Measurements from ENCODE around the gene MYOZ3. TPM values are rescaled to one million over a fixed set of nuclear protein-coding genes. Genes with fewer than 3 reads are reported as not detected.
A peak's percentile ranks its signal among the peaks of the same experiment; 100 is the strongest.

Gene MYOZ3
- total RNA-seq, 2 donors from 2014 or later = not detected

- no peaks in the 10 kb centered on the region for H3K9me3 ChIP-seq (ENCODE audit: control insufficient read depth, low read length, poor library complexity, severe bottlenecking)
- DNase-seq (no peak), ATAC-seq (no peak)
- no peaks in the 10 kb centered on the region for H3K36me3 Mint-ChIP-seq (ENCODE audit: low read depth)
- H3K27me3 Mint-ChIP-seq = no peaks in the 10 kb centered on the region
- peak overlapping the region; percentile 79 for H3K27ac Mint-ChIP-seq
- H3K4me1 Mint-ChIP-seq = peaks cover 5% of the 10 kb centered on the region
- no peak overlapping the region for H3K4me3 Mint-ChIP-seq
Observed at GRCh38 chr5:150651924-150652671, 9.0 kb upstream of the MYOZ3 start.

DNA sequence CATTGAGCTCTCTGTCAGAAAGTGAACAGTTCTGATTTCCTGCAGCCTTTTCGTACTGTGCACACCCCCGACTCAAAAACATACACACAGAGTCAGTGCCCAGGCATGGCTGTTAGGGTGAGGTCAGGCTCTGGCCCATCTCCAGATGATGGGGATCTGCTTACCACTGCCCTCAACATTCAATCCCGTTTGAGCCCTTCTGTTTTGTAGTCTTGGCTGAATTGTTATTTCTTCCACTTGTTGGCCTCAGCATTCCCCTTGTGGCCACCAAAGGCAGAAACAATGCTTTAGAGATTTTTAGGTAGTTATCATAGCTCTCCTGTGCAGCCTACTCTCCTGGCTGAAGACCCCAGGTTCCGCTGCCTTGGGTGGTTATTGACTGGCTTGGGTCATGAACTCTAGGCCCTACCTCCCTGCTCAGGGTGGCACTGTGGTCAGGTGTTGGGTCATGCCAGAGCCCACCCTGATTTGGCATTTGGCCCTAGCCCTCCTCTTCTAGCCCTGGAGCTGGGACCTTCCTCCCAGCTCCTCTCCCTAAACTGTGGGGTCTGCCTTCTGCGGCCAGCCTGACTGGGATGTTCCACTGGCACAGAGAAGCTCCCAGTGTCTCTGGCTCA is 7.8 kb upstream of the MYOZ3 start:
- H3K9me3 ChIP-seq (ENCODE audit: control insufficient read depth, low read length, poor library complexity, severe bottlenecking) = no peaks in the 10 kb centered on the region
- no peak for ATAC-seq
- Mint-ChIP-seq H3K4me1 (peaks cover 13% of the 10 kb centered on the region), H3K27me3 (no peaks in the 10 kb centered on the region), H3K4me3 (no peak overlapping the region), H3K27ac (no peak overlapping the region), H3K36me3 (ENCODE audit: low read depth) (no peaks in the 10 kb centered on the region)
- no peak for DNase-seq

GRCh38 chr5:150653762-150654556 is 7.1 kb upstream of the MYOZ3 start:
- Mint-ChIP-seq H3K27ac (peak overlapping the region; percentile 37), H3K4me3 (no peak overlapping the region), H3K36me3 (ENCODE audit: low read depth) (no peaks in the 10 kb centered on the region), H3K27me3 (no peaks in the 10 kb centered on the region), H3K4me1 (peaks cover 13% of the 10 kb centered on the region)
- DNase-seq = no peak
- no peak for ATAC-seq
- H3K9me3 ChIP-seq (ENCODE audit: control insufficient read depth, low read length, poor library complexity, severe bottlenecking) = no peaks in the 10 kb centered on the region

- Mint-ChIP-seq H3K27me3 (peaks cover 4% of the 10 kb centered on the region), H3K36me3 (ENCODE audit: low read depth) (no peaks in the 10 kb centered on the region), H3K4me3 (peak overlapping the region; percentile 12), H3K27ac (peak overlapping the region; percentile 62), H3K4me1 (peaks cover 13% of the 10 kb centered on the region)
- H3K9me3 ChIP-seq (ENCODE audit: control insufficient read depth, low read length, poor library complexity, severe bottlenecking) = no peaks in the 10 kb centered on the region
- DNase-seq (no peak), ATAC-seq (no peak)
Observed at GRCh38 chr5:150655221-150655620, 5.8 kb upstream of the MYOZ3 start.

DNA sequence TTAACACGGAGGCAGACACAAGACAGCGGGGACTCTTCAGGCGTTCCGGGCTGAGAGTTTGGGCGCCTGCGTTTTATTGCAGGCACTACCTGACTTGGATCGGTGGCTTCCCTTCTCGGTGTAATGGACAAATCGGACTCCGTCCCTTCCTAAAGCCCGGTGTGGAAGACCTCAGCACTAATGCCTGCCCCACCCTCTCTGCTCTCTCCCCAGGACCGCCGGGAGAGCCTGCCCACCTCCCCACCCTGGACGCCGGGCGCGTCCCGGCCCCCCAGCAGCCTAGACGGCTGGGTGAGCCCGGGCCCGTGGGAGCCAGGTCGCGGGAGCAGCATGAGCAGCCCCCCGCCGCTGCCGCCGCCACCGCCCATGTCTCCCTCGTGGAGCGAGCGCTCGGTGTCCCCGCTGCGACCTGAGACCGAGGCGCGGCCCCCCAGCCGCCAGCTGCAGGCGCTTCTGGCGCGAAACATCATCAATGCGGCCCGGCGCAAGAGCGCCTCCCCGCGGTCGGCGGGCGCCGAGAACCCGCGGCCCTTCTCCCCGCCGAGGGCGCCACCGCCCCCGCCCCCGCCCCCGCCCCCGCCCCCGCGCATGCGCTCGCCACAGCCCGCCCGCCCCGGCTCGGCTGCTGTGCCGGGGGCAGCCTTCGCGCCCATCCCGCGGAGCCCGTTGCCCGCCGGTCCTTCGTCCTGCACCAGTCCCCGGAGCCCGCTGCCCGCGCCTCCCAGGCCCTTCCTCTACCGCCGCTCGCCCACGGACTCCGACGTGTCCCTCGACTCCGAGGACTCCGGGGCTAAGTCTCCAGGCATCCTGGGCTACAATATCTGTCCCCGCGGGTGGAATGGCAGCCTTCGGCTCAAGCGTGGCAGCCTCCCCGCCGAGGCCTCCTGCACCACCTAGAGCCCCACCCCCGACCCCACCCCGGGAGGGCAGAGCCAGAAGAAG is 4.6 kb upstream of the MYOZ3 start:
- Mint-ChIP-seq H3K36me3 (ENCODE audit: low read depth) (no peaks in the 10 kb centered on the region), H3K27ac (no peak overlapping the region), H3K4me3 (peak overlapping the region; percentile 86), H3K27me3 (peaks cover 11% of the 10 kb centered on the region), H3K4me1 (peaks cover 13% of the 10 kb centered on the region)
- DNase-seq = peak; percentile 81 to 82 (median 82)
- no peaks in the 10 kb centered on the region for H3K9me3 ChIP-seq (ENCODE audit: control insufficient read depth, low read length, poor library complexity, severe bottlenecking)
- peak; percentile 93 for ATAC-seq

DNA sequence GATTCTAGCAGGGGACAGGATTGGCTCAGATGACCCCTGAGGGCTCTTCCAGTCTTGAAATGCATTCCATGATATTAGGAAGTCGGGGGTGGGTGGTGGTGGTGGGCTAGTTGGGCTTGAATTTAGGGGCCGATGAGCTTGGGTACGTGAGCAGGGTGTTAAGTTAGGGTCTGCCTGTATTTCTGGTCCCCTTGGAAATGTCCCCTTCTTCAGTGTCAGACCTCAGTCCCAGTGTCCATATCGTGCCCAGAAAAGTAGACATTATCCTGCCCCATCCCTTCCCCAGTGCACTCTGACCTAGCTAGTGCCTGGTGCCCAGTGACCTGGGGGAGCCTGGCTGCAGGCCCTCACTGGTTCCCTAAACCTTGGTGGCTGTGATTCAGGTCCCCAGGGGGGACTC is 2.9 kb upstream of the MYOZ3 start:
- Mint-ChIP-seq H3K4me1 (peaks cover 13% of the 10 kb centered on the region), H3K27ac (peak overlapping the region; percentile 69), H3K27me3 (peaks cover 20% of the 10 kb centered on the region), H3K4me3 (peak overlapping the region; percentile 83), H3K36me3 (ENCODE audit: low read depth) (no peaks in the 10 kb centered on the region)
- ATAC-seq (no peak), DNase-seq (no peak)
- no peaks in the 10 kb centered on the region for H3K9me3 ChIP-seq (ENCODE audit: control insufficient read depth, low read length, poor library complexity, severe bottlenecking)

- Mint-ChIP-seq H3K4me1 (peaks cover 13% of the 10 kb centered on the region), H3K36me3 (ENCODE audit: low read depth) (no peaks in the 10 kb centered on the region), H3K27me3 (peaks cover 22% of the 10 kb centered on the region), H3K4me3 (no peak overlapping the region), H3K27ac (no peak overlapping the region)
- no peaks in the 10 kb centered on the region for H3K9me3 ChIP-seq (ENCODE audit: control insufficient read depth, low read length, poor library complexity, severe bottlenecking)
- ATAC-seq (no peak), DNase-seq (no peak)
Observed at GRCh38 chr5:150658699-150659265, 2.3 kb upstream of the MYOZ3 start.

GRCh38 chr5:150659360-150660107 is 1.5 kb upstream of the MYOZ3 start:
- no peaks in the 10 kb centered on the region for H3K36me3 Mint-ChIP-seq (ENCODE audit: low read depth)
- no peak overlapping the region for H3K4me3 Mint-ChIP-seq
- no peak for DNase-seq
- H3K27ac Mint-ChIP-seq = peak overlapping the region; percentile 21
- H3K9me3 ChIP-seq (ENCODE audit: control insufficient read depth, low read length, poor library complexity, severe bottlenecking) = no peaks in the 10 kb centered on the region
- ATAC-seq = no peak
- peaks cover 22% of the 10 kb centered on the region for H3K27me3 Mint-ChIP-seq
- peaks cover 11% of the 10 kb centered on the region for H3K4me1 Mint-ChIP-seq

GRCh38 chr5:150660108-150660831 is 781 bp upstream of the MYOZ3 start:
- no peak for ATAC-seq
- H3K27ac Mint-ChIP-seq = peak overlapping the region; percentile 21
- peaks cover 28% of the 10 kb centered on the region for H3K27me3 Mint-ChIP-seq
- H3K9me3 ChIP-seq (ENCODE audit: control insufficient read depth, low read length, poor library complexity, severe bottlenecking) = no peaks in the 10 kb centered on the region
- H3K4me3 Mint-ChIP-seq = peak overlapping the region; percentile 12
- DNase-seq = no peak
- peaks cover 11% of the 10 kb centered on the region for H3K4me1 Mint-ChIP-seq
- H3K36me3 Mint-ChIP-seq (ENCODE audit: low read depth) = no peaks in the 10 kb centered on the region

- H3K9me3 ChIP-seq (ENCODE audit: control insufficient read depth, low read length, poor library complexity, severe bottlenecking) = no peaks in the 10 kb centered on the region
- DNase-seq = no peak
- no peak for ATAC-seq
- Mint-ChIP-seq H3K4me3 (no peak overlapping the region), H3K27me3 (peaks cover 28% of the 10 kb centered on the region), H3K36me3 (ENCODE audit: low read depth) (no peaks in the 10 kb centered on the region), H3K27ac (no peak overlapping the region), H3K4me1 (peaks cover 8% of the 10 kb centered on the region)
Observed at GRCh38 chr5:150661821-150662596, 958 bp downstream of the MYOZ3 start.

All from T-helper 17 cell (primary cell).